ENCODE measurements around the gene SMYD3. TPM values are rescaled to one million over a fixed set of nuclear protein-coding genes. Genes with fewer than 3 reads are reported as not detected.

The SMYD3 gene
- total RNA-seq, 1 experiment from 2014 or later: 17.4 TPM

DNA sequence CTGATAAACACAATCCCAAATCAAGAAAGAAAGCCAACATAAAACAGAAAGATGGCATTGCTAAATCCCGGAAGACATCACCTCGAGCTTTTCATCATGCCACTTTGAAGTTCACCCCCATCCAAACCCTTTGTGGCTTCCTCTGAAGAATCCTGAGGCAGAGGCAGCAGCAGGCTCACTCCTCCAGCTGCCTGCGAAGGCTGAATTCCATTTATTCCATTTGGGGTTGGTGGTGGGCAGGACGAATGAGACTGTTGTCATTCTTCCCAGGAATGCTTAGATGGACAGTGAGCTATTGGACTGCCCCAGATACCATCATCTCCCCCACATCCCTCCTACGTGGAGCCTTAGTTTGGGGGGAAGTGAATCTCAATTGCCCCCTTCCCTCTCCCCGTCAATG lies 437.5 kb downstream of the SMYD3 start:
- CTCF ChIA-PET: no interaction called here
- ATAC-seq (no peak), DNase-seq (ENCODE audit: low read depth, low spot score) (no peak)
- no peaks in the 10 kb centered on the region for H3K9me3 ChIP-seq (ENCODE audit: control insufficient read depth, insufficient read depth, low read depth, low read length)
- in situ Hi-C loops (cut with HindIII; ENCODE audit: low pct_unique_long_range_greater_than_20kb, low sequenced_read_pairs): no loop called here
- no peak for TF ChIP-seq SIN3A (IDR thresholded peaks at IDR 0.05; ENCODE audit: borderline replicate concordance, insufficient read depth, low read depth, low read length)
- TF ChIP-seq, protein P1, sequence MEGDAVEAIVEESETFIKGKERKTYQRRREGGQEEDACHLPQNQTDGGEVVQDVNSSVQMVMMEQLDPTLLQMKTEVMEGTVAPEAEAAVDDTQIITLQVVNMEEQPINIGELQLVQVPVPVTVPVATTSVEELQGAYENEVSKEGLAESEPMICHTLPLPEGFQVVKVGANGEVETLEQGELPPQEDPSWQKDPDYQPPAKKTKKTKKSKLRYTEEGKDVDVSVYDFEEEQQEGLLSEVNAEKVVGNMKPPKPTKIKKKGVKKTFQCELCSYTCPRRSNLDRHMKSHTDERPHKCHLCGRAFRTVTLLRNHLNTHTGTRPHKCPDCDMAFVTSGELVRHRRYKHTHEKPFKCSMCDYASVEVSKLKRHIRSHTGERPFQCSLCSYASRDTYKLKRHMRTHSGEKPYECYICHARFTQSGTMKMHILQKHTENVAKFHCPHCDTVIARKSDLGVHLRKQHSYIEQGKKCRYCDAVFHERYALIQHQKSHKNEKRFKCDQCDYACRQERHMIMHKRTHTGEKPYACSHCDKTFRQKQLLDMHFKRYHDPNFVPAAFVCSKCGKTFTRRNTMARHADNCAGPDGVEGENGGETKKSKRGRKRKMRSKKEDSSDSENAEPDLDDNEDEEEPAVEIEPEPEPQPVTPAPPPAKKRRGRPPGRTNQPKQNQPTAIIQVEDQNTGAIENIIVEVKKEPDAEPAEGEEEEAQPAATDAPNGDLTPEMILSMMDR (IDR thresholded peaks at IDR 0.05): no peak
- TF ChIP-seq, protein P2, sequence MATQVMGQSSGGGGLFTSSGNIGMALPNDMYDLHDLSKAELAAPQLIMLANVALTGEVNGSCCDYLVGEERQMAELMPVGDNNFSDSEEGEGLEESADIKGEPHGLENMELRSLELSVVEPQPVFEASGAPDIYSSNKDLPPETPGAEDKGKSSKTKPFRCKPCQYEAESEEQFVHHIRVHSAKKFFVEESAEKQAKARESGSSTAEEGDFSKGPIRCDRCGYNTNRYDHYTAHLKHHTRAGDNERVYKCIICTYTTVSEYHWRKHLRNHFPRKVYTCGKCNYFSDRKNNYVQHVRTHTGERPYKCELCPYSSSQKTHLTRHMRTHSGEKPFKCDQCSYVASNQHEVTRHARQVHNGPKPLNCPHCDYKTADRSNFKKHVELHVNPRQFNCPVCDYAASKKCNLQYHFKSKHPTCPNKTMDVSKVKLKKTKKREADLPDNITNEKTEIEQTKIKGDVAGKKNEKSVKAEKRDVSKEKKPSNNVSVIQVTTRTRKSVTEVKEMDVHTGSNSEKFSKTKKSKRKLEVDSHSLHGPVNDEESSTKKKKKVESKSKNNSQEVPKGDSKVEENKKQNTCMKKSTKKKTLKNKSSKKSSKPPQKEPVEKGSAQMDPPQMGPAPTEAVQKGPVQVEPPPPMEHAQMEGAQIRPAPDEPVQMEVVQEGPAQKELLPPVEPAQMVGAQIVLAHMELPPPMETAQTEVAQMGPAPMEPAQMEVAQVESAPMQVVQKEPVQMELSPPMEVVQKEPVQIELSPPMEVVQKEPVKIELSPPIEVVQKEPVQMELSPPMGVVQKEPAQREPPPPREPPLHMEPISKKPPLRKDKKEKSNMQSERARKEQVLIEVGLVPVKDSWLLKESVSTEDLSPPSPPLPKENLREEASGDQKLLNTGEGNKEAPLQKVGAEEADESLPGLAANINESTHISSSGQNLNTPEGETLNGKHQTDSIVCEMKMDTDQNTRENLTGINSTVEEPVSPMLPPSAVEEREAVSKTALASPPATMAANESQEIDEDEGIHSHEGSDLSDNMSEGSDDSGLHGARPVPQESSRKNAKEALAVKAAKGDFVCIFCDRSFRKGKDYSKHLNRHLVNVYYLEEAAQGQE (IDR thresholded peaks at IDR 0.05; ENCODE audit: insufficient read depth in 1 of 2, low read depth in 2 of 2, low read length in 1 of 2): no peak
- no peak for TF ChIP-seq TCF7L2 (IDR thresholded peaks at IDR 0.05; ENCODE audit: low read depth, low read length)
- no peak for TF ChIP-seq POLR2AphosphoS5 (IDR thresholded peaks at IDR 0.05; ENCODE audit: low read depth, low read length)
- POLR2A ChIA-PET: no interaction called here
- no peaks in the 10 kb centered on the region for H3K4me1 ChIP-seq (ENCODE audit: control insufficient read depth, insufficient read depth, low read length)
- H3K27ac ChIP-seq (ENCODE audit: low read length): no peak overlapping the region
- intact Hi-C loops (cut with micrococcal nuclease; ENCODE audit: unreplicated experiment): no loop called here
- BruUV-seq (replicated peaks): no TSS peak
- no peak overlapping the region for H3K4me3 ChIP-seq (ENCODE audit: low read depth in 2 of 2, low read length in 2 of 2)
- H3K27me3 ChIP-seq (ENCODE audit: control insufficient read depth, insufficient read depth, low read length): no peaks in the 10 kb centered on the region
- H3K36me3 ChIP-seq (ENCODE audit: control insufficient read depth, insufficient read depth, low read length): no peaks in the 10 kb centered on the region

DNA sequence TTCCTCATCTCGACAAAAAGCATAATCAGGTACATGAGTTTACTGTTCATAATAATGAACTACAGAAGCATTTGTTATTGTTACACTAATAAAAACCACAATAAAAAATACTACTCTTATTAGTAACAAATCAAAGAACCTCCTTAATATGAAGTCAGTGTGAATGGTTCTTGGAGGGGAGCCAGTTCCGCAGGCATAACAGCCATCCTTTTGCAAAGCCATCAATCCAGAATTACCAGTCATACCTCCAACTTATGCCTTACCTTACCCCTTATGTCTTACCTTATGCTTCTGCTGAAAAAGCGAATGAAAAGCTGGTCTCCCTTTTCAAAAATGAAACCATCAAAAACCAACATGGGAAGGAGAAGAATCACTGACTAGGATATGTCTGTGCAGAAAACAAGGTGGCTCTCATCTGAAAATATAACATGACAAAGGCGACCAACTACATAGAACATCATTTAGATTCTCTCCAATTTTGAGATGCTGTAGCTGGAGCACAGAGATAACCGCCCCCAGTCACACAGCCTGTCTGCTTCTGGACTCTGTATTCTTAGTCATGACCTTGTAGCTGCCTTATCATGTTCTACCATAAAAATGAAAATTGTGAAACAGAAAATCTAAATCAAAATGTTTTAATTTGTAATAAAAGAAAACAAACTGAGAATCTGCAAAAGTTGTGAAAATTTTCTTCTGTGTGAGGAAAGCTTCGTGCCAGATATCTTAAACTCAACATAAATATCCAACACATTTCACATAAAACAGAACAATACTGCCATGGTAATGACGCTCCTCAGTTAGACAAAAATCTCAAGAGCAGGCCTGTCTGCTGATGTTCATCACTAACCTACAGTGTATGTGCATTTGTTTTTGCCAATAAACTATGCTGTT lies 438.2 kb downstream of the SMYD3 start:
- Histone ChIP-seq H3K27ac (ENCODE audit: low read length) (no peak overlapping the region), H3K4me1 (ENCODE audit: control insufficient read depth, insufficient read depth, low read length) (no peaks in the 10 kb centered on the region), H3K9me3 (ENCODE audit: control insufficient read depth, insufficient read depth, low read depth, low read length) (no peaks in the 10 kb centered on the region), H3K4me3 (ENCODE audit: low read depth in 2 of 2, low read length in 2 of 2) (no peak overlapping the region), H3K36me3 (ENCODE audit: control insufficient read depth, insufficient read depth, low read length) (no peaks in the 10 kb centered on the region), H3K27me3 (ENCODE audit: control insufficient read depth, insufficient read depth, low read length) (no peaks in the 10 kb centered on the region)
- POLR2A ChIA-PET: no interaction called here
- BruUV-seq (replicated peaks): no TSS peak
- intact Hi-C loops (cut with micrococcal nuclease; ENCODE audit: unreplicated experiment) (no loop called here), in situ Hi-C loops (cut with HindIII; ENCODE audit: low pct_unique_long_range_greater_than_20kb, low sequenced_read_pairs) (no loop called here)
- ATAC-seq: no peak
- TF ChIP-seq SIN3A (IDR thresholded peaks at IDR 0.05; ENCODE audit: borderline replicate concordance, insufficient read depth, low read depth, low read length): no peak
- TF ChIP-seq, protein P2 (IDR thresholded peaks at IDR 0.05; ENCODE audit: insufficient read depth in 1 of 2, low read depth in 2 of 2, low read length in 1 of 2): no peak
- no peak for TF ChIP-seq POLR2AphosphoS5 (IDR thresholded peaks at IDR 0.05; ENCODE audit: low read depth, low read length)
- TF ChIP-seq, protein P1 (IDR thresholded peaks at IDR 0.05): no peak
- no peak for TF ChIP-seq TCF7L2 (IDR thresholded peaks at IDR 0.05; ENCODE audit: low read depth, low read length)
- CTCF ChIA-PET: no interaction called here
- DNase-seq (ENCODE audit: low read depth, low spot score): no peak

Measured in Panc1 (cell line).